Mesendoderm (in vitro differentiated cells): ENCODE results near the gene EARS2.
A peak's percentile ranks its signal among the peaks of the same experiment; 100 is the strongest.

Source experiments
- DNase-seq: peaks from one replicate; pipeline ENCODE4 v3.0.0; 2013
- H2AK5ac ChIP-seq: 2 replicates; pipeline ENCODE4 v1.6.1; 2013; ENCODE audit warnings: low read length, inconsistent platforms
- H2BK120ac ChIP-seq: 2 replicates; pipeline ENCODE4 v1.6.1; 2013; ENCODE audit warnings: low read depth, mild to moderate bottlenecking, low read length, moderate library complexity, mixed read lengths
- H2BK15ac ChIP-seq: replicated peaks from 2 replicates; pipeline ENCODE4 v1.6.1; 2013; ENCODE audit warnings: low read depth, mild to moderate bottlenecking, moderate library complexity
- H2BK5ac ChIP-seq: 2 replicates; pipeline ENCODE4 v1.6.1; 2013; ENCODE audit warnings: low read length, inconsistent platforms
- H3K18ac ChIP-seq: 2 replicates; pipeline ENCODE4 v1.6.1; 2013; ENCODE audit warnings: mild to moderate bottlenecking, low read length, mixed read lengths
- H3K23ac ChIP-seq: one replicate; pipeline ENCODE4 v1.6.1; 2013; ENCODE audit warnings: low read length
- H3K27ac ChIP-seq: 2 replicates; pipeline ENCODE4 v1.5.1; 2013; ENCODE audit warnings: low read depth, mild to moderate bottlenecking, inconsistent platforms, low read length, moderate library complexity
- H3K27me3 ChIP-seq: 2 replicates; pipeline ENCODE4 v1.6.1; 2013; ENCODE audit warnings: low read length, control low read depth, mild to moderate bottlenecking, inconsistent platforms; ENCODE audit not compliant: insufficient read depth, poor library complexity
- H3K36me3 ChIP-seq: 2 replicates; pipeline ENCODE4 v1.6.1; 2013; ENCODE audit warnings: low read length, inconsistent platforms; ENCODE audit not compliant: control insufficient read depth, insufficient read depth
- H3K4ac ChIP-seq: one replicate; pipeline ENCODE4 v1.6.1; 2013; ENCODE audit warnings: low read depth, mild to moderate bottlenecking, low read length, moderate library complexity
- H3K4me1 ChIP-seq: 2 replicates; pipeline ENCODE4 v1.6.1; 2013; ENCODE audit warnings: low read depth, low read length, inconsistent platforms; ENCODE audit not compliant: control insufficient read depth
- H3K4me2 ChIP-seq: 2 replicates; pipeline ENCODE4 v1.6.1; 2013; ENCODE audit warnings: low read length
- H3K4me3 ChIP-seq: 2 replicates; pipeline ENCODE4 v1.5.1; 2013; ENCODE audit warnings: mild to moderate bottlenecking, low read length
- H3K56ac ChIP-seq: one replicate; pipeline ENCODE4 v1.6.1; 2013; ENCODE audit warnings: low read length
- H3K79me1 ChIP-seq: 2 replicates; pipeline ENCODE4 v1.6.1; 2013; ENCODE audit warnings: low read length, inconsistent platforms
- H3K79me2 ChIP-seq: 2 replicates; pipeline ENCODE4 v1.6.1; 2013; ENCODE audit warnings: mild to moderate bottlenecking, low read length; ENCODE audit not compliant: control insufficient read depth, insufficient read depth
- H3K9ac ChIP-seq: 2 replicates; pipeline ENCODE4 v1.6.1; 2013; ENCODE audit warnings: low read length, inconsistent platforms
- H4K5ac ChIP-seq: one replicate; pipeline ENCODE4 v1.6.1; 2013; ENCODE audit warnings: low read length
- H4K8ac ChIP-seq: one replicate; pipeline ENCODE4 v1.6.1; 2013; ENCODE audit warnings: low read depth, mild to moderate bottlenecking, control low read depth, low read length, moderate library complexity
- WGBS: extraction: QIAGEN DNeasy Blood & Tissue Kit; methylation state at CpG from one replicate; pipeline ENCODE4 v1.1.7; 2013; ENCODE audit warnings: low lambda C conversion rate, missing lambda C conversion rate; ENCODE audit not compliant: insufficient coverage; ENCODE audit errors: extremely low coverage; 5-methylcytosine and 5-hydroxymethylcytosine counted together

Gene EARS2

DNA sequence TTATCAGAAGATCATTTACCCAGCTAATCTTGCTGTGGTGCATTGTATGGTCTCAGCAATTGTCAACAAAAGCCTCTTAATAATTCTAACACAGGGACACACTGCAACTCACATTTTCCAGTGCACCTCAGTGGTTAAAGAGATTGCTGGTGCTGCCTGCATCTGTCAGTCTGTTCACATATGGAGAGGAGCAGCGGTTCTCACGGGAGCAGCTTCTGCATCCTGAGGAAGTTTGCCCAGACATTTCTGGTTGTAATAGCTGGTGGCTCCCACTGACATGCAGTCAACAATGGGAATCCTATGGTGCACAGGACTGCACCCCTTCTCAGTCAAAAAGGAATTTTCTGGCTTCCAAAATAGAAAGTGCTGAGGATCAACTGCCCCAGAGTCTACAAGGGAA is 54.7 kb downstream of the EARS2 start:
- H3K36me3 ChIP-seq = no peaks in the 10 kb centered on the region
- no peak overlapping the region for H3K23ac ChIP-seq
- no peak overlapping the region for H2BK120ac ChIP-seq
- H2BK5ac ChIP-seq = no peak overlapping the region
- no peak overlapping the region for H3K9ac ChIP-seq
- H3K79me1 ChIP-seq = peaks cover 35% of the 10 kb centered on the region
- H3K56ac ChIP-seq = no peak overlapping the region
- no peak for DNase-seq
- H3K27me3 ChIP-seq = no peaks in the 10 kb centered on the region
- no peak overlapping the region for H3K4me3 ChIP-seq
- H4K5ac ChIP-seq = no peak overlapping the region
- no peak overlapping the region for H2AK5ac ChIP-seq
- no peak overlapping the region for H2BK15ac ChIP-seq
- no peak overlapping the region for H4K8ac ChIP-seq
- peaks cover 6% of the 10 kb centered on the region for H3K4me1 ChIP-seq
- H3K18ac ChIP-seq = no peak overlapping the region
- no peak overlapping the region for H3K4ac ChIP-seq
- H3K4me2 ChIP-seq = no peak overlapping the region
- H3K27ac ChIP-seq = no peak overlapping the region
- WGBS = no CpG with 5 or more reads among the region's 2 CpGs
- peaks cover 75% of the 10 kb centered on the region for H3K79me2 ChIP-seq

DNA sequence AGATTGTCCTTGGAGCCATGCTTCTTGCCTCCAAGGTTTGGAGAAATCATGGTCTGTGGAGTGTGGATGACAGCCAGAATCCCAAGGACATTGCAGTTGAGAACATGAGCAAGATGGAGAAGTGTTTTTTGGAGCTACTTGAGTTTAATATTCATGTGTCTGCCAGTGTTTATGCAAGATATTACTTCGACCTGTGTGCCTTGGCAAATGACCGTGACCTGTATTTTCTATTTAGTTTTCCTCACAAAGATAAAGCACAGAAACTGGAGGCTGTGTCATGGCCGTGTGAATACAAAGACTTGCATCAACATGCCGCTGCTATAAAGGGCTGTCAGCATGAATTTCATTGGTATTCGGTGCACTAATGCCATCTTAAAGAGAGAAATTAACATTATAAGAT is 55.9 kb downstream of the EARS2 start:
- peaks cover 6% of the 10 kb centered on the region for H3K4me1 ChIP-seq
- no peaks in the 10 kb centered on the region for H3K36me3 ChIP-seq
- H3K79me1 ChIP-seq = peaks cover 33% of the 10 kb centered on the region
- no peaks in the 10 kb centered on the region for H3K27me3 ChIP-seq
- no peak overlapping the region for H3K23ac ChIP-seq
- H3K4me3 ChIP-seq = no peak overlapping the region
- no peak overlapping the region for H4K5ac ChIP-seq
- no peak overlapping the region for H3K9ac ChIP-seq
- no peak overlapping the region for H3K18ac ChIP-seq
- H3K79me2 ChIP-seq = peaks cover 67% of the 10 kb centered on the region
- no peak overlapping the region for H4K8ac ChIP-seq
- no peak overlapping the region for H3K56ac ChIP-seq
- no CpG with 5 or more reads among the region's 5 CpGs for WGBS
- no peak overlapping the region for H3K27ac ChIP-seq
- no peak overlapping the region for H2BK15ac ChIP-seq
- no peak overlapping the region for H2BK5ac ChIP-seq
- H3K4me2 ChIP-seq = no peak overlapping the region
- no peak overlapping the region for H2AK5ac ChIP-seq
- no peak overlapping the region for H3K4ac ChIP-seq
- H2BK120ac ChIP-seq = no peak overlapping the region
- no peak for DNase-seq

DNA sequence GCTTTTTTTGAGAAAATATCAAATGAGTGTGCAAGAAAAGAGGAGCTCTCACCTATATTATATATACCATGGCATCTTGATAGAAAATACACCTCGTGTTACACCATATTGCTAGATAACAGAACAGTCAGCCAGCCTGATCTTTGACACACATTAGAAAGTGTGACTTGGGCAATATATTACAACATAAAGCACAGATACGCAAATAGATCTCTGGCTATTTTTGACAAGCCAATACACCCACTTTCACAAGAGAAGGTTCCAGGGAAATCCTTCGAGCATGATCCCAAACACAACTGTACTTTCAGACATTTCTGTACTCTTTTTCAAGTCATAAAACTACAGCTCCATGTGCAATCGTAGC is 56.3 kb downstream of the EARS2 start:
- Histone ChIP-seq H2BK15ac (no peak overlapping the region), H3K4ac (no peak overlapping the region), H3K9ac (no peak overlapping the region), H4K8ac (no peak overlapping the region), H3K79me1 (peaks cover 30% of the 10 kb centered on the region), H3K4me3 (no peak overlapping the region), H3K23ac (no peak overlapping the region), H3K4me1 (peaks cover 6% of the 10 kb centered on the region), H2AK5ac (no peak overlapping the region), H3K27me3 (no peaks in the 10 kb centered on the region), H3K79me2 (peaks cover 62% of the 10 kb centered on the region), H3K18ac (no peak overlapping the region), H3K56ac (no peak overlapping the region), H2BK120ac (no peak overlapping the region), H3K4me2 (no peak overlapping the region), H2BK5ac (no peak overlapping the region), H3K27ac (no peak overlapping the region), H3K36me3 (no peaks in the 10 kb centered on the region), H4K5ac (no peak overlapping the region)
- WGBS = no CpG with 5 or more reads among the region's 4 CpGs
- DNase-seq = no peak

DNA sequence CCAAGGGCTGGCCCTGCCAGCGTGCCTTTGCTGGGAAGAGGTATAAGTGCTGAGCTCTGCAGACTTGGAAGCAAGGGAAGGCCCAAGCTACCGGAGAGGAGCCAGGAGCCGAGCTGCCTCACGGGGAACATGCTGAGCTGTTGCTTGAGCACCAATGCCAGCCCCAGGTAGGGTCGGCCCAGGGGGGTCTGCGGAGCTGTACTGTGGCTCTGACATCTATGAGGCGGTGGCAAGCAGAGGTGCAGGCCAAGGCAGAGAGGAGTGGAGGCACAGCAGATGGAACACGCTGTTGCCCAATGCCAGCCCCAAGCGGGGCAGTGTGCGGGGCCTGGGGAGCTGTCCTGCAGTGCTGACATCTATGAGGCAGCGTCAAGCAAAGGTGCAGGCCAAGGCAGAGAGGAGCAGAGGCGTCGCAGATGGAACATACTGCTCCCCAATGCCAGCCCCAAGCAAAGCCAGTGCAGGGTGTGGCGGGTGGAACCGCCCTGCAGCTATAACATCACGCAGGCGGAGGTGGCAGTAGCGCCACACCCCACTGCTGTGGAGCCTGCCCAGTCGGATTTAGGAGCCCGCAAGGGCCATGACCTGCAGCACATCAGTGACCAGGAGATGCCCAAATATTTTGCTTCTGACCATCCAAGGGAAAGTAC is 56.8 kb downstream of the EARS2 start:
- Histone ChIP-seq H3K4me3 (no peak overlapping the region), H3K36me3 (no peaks in the 10 kb centered on the region), H4K5ac (no peak overlapping the region), H3K4me2 (no peak overlapping the region), H4K8ac (no peak overlapping the region), H3K27me3 (no peaks in the 10 kb centered on the region), H2BK5ac (no peak overlapping the region), H3K18ac (no peak overlapping the region), H3K27ac (no peak overlapping the region), H3K79me2 (peaks cover 59% of the 10 kb centered on the region), H3K9ac (no peak overlapping the region), H3K4me1 (peaks cover 6% of the 10 kb centered on the region), H3K4ac (no peak overlapping the region), H2AK5ac (no peak overlapping the region), H3K79me1 (peaks cover 31% of the 10 kb centered on the region), H3K23ac (no peak overlapping the region), H2BK15ac (no peak overlapping the region), H2BK120ac (no peak overlapping the region), H3K56ac (no peak overlapping the region)
- no peak for DNase-seq
- WGBS = no CpG with 5 or more reads among the region's 20 CpGs

DNA sequence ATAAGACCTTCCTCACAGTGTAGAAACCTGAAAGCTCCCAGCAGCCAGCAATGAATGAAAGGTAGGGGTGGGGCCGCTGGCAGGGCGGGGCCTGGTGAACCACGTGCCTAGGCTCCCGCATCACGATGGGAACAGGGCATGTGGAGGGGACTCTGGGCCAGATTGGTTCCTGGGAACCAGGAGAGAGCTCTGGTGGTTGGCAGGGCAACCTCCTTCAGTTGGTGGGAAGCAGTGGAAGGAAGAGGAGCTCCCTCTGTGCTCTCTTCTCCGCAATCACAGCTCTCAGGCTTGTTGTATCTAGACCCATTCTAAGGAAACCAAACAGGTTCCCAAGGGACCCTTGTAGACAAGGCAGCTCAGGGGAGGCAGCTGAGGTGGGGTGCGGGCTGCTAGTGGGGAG is 57.3 kb downstream of the EARS2 start:
- H3K27me3 ChIP-seq = no peaks in the 10 kb centered on the region

DNA sequence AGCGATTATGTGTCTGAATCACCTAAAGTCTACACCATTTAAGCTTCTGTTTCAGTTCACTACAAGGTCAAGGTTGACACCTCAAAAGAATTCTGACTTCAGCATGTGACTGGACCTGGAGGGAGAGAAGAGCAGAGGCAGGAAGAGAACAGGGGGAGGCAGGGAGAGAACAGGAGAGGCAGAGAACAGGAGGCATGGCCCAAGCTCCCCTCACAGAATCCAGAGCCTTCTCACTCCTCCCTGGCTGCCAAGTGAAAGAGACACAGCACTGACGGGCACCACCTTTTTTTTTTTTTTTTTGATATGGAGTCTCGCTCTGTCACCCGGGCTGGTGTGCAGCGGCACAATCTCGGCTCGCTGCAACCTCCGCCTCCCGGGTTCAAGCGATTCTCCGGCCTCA is 58.3 kb downstream of the EARS2 start:
- Histone ChIP-seq H2BK5ac (no peak overlapping the region), H2AK5ac (no peak overlapping the region), H3K56ac (no peak overlapping the region), H3K79me1 (peaks cover 21% of the 10 kb centered on the region), H3K27me3 (no peaks in the 10 kb centered on the region), H3K4me2 (no peak overlapping the region), H4K5ac (no peak overlapping the region), H3K36me3 (peaks cover 3% of the 10 kb centered on the region), H2BK120ac (no peak overlapping the region), H3K4ac (no peak overlapping the region), H3K9ac (no peak overlapping the region), H3K79me2 (peaks cover 44% of the 10 kb centered on the region), H3K4me3 (no peak overlapping the region), H3K23ac (no peak overlapping the region), H3K27ac (no peak overlapping the region), H4K8ac (no peak overlapping the region), H2BK15ac (no peak overlapping the region), H3K4me1 (no peaks in the 10 kb centered on the region), H3K18ac (no peak overlapping the region)
- no CpG with 5 or more reads among the region's 11 CpGs for WGBS
- no peak for DNase-seq

More for the DNA sequence above, 57.3 kb downstream of the EARS2 start:
- H3K23ac ChIP-seq = no peak overlapping the region
- H3K36me3 ChIP-seq = no peaks in the 10 kb centered on the region
- no peak overlapping the region for H2AK5ac ChIP-seq
- WGBS = no CpG with 5 or more reads among the region's 7 CpGs
- peaks cover 3% of the 10 kb centered on the region for H3K4me1 ChIP-seq
- H3K79me2 ChIP-seq = peaks cover 54% of the 10 kb centered on the region
- H3K18ac ChIP-seq = no peak overlapping the region
- DNase-seq = peak; percentile 55
- no peak overlapping the region for H2BK120ac ChIP-seq
- no peak overlapping the region for H3K9ac ChIP-seq
- H2BK5ac ChIP-seq = no peak overlapping the region
- no peak overlapping the region for H3K56ac ChIP-seq
- H3K79me1 ChIP-seq = peaks cover 27% of the 10 kb centered on the region
- no peak overlapping the region for H4K5ac ChIP-seq
- H3K4ac ChIP-seq = no peak overlapping the region
- no peak overlapping the region for H2BK15ac ChIP-seq
- no peak overlapping the region for H3K4me3 ChIP-seq
- no peak overlapping the region for H3K27ac ChIP-seq
- no peak overlapping the region for H3K4me2 ChIP-seq
- H4K8ac ChIP-seq = no peak overlapping the region
